ENCODE data around the gene C19orf25.
"Not testable (repeated sequence)": the region's sequence is repeated elsewhere in the genome, so short reads cannot be mapped to it uniquely, and the experiment has no call there.

The C19orf25 gene

DNA sequence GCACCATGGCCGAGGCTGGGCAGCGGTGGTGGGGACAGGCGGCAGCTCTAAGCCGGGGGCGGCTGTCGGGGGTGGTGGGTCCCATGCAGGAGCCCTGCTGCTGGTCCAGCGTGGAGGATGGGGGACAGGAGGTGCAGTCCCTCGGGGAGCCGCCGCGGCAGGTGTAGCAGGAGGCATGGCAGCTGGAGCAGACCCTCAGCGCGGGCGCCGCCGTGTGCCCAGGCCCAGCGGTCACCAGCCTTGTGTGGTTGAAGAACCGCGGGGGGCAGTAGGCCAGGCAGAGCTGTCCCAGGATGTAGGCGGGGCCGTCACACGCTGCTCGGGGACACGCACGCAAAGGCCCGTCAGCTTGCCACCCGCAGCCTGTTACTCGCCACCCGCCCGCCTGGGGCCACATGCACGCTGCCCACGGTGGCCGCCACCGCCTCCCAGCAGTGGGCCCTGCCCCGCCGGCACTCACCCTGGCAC lies 2.9 kb upstream of the C19orf25 start:
- no peak for DNase-seq (ENCODE audit: low spot score)

DNA sequence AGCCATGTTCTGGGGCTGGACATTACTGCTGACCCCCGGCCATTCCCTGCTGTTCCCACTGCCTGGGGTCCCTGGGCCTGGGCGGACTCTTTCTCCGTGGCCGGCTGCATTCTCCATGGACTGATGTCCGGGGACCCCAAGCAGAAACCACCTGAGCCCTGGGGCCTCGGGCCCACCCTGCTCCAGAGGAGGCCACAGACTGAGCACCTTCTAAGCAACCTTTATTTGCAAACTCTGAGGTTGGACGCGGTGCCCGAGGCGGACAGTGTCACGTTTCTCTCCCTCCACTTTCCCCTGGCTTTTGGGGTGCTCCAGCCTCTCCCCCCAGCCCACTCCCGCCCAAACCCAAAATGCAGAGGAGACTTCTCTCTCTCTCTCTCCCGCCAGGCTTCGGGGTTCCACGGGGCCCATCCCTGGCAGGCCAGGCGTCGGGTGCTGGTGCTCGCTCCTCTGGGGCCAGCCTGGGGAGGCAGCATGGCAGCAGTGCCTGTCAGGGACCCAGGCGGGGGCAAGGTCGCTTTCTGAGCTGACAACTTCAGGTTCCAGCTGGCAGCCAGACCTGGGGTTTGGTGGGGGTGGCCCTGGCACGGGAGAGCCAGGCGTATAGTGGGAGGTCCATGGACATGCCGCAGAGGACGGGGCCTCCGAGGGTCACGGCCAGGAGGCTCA lies 2.3 kb upstream of the C19orf25 start:
- DNase-seq (ENCODE audit: low spot score) = no peak

DNA sequence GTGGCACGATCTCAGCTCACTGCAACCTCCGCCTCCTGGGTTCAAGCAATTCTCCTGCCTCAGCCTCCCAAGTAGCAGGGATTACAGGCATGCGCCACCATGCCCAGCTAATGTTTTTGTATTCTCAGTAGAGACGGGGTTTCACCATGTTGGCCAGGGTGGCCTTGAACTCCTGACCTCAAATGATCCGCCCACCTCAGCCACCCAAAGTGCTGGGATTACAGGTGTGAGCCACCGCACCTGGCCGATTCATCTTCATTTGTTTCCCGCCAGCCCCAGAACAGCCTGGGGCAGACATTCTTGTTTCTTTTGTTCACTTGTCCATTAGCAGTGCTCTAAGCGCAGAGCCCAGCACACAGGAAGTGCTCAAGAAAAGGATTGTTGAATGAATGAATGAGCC lies 2.0 kb downstream of the C19orf25 start:
- not testable (repeated sequence) for DNase-seq (ENCODE audit: low spot score)

DNA sequence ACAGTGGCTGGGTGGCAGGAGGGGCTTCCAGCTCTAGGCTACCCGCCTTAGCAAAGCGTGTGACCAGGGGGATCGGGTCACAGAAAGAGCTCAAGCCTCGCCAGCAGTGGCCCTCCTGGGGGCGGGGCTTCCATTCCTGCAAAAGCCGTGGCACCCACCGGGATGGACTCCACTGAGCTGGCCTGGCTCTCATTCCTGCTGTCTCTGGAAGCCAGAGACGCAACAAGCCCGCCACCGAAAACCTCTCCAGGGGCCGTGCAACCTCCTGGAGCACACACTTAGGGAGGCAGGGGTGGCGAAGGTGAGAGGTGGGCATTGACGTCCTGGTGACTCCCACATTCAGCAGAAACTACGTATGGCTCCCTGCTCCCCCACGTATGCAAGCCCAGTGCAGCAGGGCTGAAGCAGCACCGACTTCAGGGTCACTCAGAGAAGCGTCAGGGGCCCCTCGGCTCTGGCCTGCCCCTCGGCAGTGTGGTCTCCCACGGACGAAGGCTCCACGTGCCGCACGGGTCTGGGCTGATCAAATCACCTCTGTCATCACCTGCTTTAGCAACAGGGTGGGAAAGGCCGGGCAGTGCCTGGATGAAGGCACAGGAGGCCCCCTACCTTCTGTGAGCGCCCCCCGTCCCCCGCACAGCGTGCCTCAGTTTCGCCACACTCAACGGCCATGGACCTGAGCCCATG lies 3.1 kb downstream of the C19orf25 start:
- no peak for DNase-seq (ENCODE audit: low spot score)

DNA sequence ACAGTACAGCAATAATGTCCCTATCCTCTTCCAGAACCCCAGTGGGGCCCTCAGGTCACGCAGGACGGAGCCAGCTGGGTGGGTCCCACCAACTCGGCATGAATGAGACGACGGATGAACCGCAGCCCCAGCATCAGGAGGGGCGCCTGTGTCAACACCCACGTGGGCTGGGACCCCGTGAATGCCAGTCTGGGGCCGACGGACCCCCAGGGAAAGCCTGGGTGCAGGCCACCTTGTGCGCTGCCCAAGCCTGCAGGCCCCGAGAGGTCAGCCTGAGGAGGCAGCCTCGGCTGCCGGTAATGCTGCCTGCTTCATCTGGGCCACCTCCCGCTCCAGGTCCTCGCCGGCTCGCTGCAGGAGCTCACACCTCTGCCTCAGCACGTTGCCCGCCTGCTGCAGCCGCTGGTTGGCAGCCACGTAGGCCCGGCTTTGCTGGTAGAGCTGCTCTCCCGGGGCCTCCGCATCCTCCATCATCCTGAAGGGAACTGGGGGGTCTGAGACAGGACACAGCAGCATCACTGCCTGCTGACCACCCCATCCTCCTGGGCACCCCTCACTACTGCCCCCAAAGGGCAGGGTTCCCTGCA lies 4.2 kb downstream of the C19orf25 start:
- no peak for DNase-seq (ENCODE audit: low spot score)

DNA sequence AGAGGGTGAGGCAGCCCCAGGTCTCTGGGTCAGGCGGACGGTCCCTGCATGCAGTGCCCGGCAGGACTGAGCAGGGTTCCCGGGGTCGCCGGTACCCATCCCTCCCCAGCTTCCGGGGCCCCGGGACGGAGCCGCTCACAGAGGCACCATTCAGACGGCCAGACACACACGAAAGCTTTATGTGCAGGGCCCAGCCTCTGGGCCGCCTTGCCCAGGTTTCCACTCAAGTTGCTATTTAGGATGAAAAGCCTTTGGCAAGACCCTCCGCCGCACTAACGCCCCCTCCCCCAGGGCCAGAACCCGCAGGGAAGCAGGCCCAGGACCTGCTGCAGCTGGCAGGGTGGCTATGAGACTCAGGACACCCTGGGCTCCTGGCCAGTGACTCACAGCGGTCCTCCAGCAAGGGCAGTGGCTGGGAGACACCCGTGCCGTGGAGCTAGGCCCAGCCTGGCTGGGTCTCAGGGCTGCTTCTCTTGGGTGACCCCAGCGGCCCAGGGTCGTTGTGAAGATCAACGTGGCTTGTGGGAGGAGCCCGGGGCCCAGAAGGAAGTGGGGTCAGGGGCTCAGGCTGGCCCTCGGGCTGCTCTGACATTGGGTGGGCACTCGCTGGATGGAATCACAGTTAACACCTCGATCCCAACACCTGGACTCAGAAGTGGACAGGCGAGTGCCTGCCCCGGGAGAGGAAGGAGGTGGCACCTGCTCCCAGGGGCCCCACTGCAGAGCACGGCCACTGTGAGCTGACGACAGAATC lies 4.8 kb downstream of the C19orf25 start:
- DNase-seq (ENCODE audit: low spot score) = no peak

DNA sequence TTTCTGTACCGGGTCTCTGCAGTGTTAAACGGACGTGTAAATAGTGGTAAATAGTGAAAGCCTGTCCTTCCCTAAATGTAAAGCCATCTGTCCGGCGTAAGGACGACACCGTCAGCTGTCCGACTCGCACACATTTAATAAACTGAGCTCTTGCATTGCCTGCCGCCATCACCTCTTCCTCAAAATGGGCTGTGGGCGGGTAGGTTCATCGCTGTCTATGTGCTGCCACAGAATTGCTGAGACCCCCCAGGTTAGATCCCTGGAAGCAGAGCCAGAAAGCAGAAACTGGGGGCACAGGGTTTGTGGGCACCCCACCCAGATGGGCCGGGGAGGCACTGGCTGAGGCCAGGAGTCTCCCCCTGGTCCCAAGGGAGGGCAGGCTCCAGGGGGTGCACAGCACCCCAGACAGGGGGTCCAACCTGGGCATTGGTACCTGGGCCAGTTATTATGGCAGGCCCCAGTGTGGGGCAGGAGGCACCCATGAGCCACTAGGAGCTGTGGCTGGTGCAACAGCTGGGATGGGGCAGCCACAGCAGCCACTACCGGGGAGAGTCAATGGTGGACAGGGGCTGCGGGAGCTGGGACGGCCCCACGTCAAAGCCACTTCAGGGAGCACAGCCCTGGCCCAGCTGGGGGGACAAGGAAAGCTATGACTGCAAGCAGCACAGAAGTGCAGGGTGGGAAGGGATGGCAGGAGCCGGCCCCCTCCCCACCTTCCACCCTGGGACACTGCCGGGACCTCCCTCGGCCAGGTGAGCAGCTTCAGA lies 5.7 kb downstream of the C19orf25 start:
- DNase-seq (ENCODE audit: low spot score) = no peak

DNA sequence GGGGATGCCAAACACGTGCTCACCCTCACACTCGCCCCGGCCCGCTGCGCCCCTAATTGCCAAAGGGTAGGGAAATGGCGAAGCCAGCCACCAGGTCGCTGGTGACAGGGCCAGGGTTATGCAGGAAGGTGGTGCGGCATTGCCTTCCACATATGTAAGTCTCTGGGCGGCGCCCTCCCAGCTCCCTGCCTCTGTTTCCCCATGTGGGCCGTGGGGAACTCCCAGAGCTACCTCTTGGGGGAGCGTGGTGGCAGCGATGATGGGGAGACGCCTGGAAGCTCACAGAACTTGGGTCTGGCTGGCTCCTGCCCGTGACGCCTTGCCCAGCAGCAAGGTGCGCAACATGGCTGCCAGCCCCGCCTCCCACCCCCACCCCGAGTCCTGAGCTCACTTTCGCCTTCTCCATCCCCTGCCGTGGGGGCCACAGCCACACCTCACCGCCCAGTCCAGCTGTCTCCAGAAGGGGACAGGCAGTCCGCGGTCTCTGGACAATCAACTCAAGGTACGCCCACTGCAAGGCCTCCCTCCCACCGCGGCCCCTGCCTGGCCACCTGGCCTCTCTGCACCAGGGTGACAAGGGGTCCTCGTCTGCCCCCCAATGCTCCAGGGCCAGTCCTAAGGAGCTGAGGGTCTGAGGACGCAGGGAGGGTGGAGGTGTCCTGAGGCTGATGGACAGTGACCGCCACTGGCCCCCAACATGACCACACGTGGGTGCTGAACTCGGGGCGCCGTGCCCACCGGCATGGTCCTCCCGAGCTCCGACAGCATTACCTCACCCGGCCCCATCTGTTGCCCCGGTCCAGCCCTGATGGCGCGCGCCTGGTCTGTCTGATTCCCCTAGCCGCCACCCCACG lies 6.6 kb downstream of the C19orf25 start:
- DNase-seq (ENCODE audit: low spot score) = no peak

DNA sequence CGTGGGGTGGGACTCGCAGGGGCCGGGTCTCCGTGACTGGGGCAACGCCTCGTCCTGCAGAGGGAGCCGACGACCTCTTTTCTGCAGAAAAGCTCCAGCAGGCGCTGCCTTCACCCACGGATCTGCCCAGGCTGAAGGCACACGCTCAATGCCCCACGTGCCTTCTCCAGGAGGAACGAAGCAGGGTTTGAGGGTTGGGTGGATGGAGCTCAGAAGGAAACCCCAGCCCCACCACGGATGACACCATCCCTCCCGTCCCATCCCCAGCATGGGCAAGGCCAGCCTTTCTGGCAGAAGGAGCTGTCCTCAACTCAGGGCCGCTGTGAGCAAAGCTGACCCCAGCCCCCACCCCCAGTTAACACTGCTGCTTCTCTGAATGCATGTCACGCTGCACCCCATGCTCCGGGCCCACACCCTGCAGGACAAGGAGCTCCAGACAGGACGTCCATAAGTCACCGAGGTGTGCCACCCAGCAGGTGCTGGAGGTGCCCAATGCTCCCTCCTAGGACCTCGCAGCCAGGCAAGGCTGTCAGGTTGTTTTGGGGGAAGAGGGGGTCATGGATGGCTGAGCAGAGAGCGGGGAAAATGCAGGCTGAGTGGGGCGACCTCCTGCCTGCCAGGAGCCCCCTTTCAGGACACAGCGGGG lies 7.4 kb downstream of the C19orf25 start:
- DNase-seq (ENCODE audit: low spot score) = no peak

DNA sequence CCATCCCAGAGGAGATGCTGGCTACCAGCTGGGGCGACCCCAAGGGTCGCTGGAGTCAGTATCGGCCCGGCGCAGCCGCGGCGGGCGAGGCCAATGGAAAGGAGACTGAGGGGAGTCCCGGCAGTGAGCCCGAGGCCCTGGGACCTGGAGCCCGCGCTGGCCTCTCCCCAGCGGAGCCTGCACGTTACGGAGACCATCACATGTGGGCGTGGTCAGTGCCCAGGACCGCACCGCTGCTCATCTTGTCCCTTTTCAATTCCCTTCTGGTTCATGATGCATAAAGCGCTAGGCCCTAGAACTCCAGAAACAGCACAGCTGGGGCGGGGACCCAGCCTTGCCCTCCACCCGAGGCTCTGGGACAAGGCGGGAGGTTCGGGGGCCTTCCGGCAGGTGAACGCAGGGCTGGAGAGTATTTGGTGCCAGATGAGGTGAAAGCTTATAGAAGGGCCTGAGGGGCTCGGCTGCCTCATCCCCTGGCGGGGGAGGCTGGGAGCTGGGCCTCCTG lies 8.0 kb downstream of the C19orf25 start:
- DNase-seq (ENCODE audit: low spot score) = peak; percentile 80

DNA sequence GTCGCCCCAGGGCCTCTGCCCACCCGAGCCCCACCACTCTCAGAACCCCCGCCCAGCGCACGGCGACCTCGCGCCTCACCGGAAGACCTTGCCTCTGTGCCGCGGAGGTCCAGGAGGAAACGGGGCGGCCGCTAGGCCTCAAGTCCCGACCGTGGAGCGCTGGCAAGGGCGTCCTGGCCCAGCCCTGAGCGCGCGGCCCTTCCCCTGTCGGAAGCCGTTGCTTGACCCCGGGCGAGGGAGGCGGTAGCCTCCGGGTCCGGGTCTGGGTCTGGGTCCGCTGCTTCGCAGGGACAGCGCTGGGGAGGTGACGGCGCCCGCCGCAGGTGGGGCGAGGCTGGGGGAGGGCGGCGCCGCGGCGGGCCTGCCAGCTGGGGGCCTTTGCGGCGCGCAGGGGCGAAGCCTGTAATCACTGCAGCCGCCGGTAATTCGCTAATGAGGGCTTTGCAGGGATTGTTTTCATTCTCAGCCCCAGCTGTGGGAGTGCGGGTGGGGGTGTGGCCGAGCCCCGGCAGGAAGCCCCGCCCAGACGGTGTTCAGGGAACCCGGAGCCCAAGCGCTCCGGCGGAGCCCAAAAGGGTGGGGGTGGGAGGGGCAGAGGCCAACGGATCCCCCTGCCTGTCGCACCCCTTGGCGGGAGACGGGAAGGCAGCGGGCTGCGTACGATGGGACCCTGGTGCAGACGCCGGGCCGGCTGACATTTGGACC lies 8.6 kb downstream of the C19orf25 start:
- DNase-seq (ENCODE audit: low spot score) = peak; percentile 83

DNA sequence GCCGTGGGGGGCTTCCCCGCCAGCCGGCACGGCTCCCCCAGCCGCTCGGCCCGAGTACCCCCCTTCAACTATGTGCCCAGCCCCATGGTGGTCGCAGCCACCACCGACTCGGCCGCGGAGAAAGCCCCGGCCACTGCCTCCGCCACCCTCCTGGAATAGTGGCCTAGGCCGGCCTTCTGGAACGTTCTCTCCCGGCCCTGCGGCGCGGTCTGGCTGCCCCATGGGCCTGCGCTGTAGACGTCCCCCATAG lies 9.0 kb downstream of the C19orf25 start:
- DNase-seq (ENCODE audit: low spot score) = no peak

DNA sequence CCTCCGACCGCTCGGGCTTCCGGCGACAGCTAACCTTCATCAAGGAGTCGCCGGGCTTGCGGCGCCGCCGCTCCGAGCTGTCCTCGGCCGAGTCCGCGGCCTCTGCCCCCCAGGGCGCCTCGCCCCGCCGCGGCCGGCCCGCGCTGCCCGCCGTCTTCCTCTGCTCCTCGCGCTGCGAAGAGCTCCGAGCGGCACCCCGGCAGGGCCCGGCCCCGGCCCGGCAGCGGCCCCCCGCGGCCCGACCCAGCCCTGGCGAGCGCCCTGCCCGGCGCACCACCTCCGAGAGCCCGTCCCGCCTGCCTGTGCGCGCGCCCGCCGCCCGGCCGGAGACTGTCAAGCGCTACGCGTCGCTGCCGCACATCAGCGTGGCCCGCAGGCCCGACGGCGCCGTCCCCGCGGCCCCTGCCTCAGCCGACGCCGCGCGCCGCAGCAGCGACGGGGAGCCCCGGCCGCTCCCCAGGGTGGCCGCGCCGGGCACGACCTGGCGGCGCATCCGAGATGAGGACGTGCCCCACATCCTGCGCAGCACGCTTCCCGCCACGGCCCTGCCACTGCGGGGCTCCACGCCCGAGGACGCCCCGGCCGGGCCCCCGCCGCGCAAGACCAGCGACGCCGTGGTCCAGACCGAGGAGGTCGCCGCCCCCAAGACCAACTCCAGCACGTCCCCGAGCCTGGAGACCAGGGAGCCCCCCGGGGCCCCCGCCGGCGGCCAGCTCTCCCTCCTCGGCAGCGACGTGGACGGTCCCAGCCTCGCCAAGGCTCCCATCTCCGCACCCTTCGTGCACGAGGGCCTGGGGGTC lies 9.6 kb downstream of the C19orf25 start:
- no peak for DNase-seq (ENCODE audit: low spot score)

DNA sequence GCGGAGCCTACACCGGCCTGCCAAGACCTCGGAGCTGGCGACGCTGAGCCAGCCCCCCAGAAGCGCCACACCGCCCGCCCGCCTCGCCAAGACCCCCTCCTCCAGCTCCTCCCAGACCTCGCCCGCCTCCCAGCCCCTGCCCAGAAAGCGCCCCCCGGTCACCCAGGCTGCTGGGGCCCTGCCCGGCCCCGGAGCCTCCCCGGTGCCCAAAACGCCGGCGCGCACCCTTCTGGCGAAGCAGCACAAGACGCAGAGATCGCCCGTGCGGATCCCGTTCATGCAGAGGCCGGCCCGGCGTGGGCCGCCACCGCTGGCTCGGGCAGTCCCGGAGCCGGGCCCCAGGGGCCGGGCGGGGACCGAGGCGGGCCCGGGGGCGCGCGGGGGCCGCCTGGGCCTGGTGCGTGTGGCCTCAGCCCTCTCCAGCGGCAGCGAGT lies 10.2 kb downstream of the C19orf25 start:
- peak; percentile 73 for DNase-seq (ENCODE audit: low spot score)

DNA sequence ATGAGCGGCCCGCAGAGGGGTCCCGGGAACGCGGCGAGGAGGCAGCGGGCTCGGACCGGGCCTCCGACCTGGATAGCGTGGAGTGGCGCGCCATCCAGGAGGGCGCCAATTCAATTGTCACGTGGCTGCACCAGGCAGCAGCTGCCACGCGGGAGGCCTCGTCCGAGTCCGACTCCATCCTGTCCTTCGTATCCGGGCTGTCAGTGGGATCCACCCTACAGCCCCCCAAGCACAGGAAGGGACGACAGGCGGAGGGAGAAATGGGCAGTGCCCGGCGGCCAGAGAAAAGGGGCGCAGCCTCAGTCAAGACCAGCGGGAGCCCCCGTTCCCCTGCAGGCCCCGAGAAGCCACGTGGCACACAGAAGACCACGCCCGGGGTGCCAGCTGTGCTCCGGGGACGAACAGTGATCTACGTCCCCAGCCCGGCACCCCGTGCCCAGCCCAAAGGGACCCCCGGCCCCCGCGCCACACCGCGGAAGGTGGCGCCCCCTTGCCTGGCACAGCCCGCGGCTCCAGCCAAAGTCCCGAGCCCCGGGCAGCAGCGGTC lies 10.7 kb downstream of the C19orf25 start:
- no peak for DNase-seq (ENCODE audit: low spot score)

DNA sequence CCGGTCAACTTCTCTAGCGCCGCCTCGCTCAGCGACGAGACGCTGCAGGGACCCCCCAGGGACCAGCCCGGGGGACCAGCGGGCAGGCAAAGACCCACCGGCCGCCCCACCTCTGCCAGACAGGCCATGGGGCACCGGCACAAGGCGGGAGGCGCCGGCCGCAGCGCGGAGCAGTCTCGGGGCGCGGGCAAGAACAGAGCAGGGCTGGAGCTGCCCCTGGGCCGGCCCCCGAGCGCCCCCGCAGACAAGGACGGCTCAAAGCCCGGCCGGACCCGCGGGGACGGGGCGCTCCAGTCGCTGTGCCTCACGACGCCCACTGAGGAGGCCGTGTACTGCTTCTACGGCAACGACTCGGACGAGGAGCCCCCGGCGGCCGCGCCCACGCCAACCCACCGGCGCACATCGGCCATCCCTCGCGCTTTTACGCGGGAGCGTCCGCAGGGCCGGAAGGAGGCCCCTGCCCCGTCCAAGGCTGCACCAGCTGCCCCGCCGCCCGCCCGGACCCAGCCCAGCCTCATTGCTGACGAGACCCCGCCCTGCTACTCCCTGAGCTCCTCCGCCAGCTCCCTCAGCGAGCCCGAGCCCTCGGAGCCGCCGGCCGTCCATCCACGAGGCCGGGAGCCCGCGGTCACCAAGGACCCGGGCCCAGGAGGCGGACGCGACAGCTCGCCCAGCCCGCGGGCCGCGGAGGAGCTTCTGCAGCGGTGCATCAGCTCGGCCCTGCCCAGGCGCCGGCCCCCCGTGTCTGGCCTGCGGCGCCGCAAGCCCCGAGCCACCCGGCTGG lies 11.3 kb downstream of the C19orf25 start:
- DNase-seq (ENCODE audit: low spot score) = peak; percentile 68

DNA sequence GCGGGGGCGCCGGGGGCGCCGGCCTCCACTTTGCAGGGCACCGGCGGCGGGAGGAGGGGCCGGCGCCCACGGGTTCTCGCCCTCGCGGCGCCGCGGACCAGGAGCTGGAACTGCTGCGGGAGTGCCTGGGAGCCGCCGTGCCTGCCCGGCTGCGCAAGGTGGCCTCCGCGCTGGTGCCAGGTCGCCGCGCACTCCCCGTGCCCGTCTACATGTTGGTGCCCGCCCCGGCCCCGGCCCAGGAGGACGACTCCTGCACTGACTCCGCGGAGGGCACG lies 11.9 kb downstream of the C19orf25 start:
- DNase-seq (ENCODE audit: low spot score) = no peak
